Parathyroid adenoma (tissue), 2 donors: ENCODE measurements around the gene FITM2.

ENCODE experiments used
- H2AFZ ChIP-seq: fragments of 300-600 bp; sonication (generic); one replicate; pipeline ENCODE4 v1.7.0; 2017; ENCODE audit warnings: antibody characterized with exemption, mild to moderate bottlenecking
- H3K27ac ChIP-seq: fragments of 300-600 bp; sonication (generic); one replicate; pipeline ENCODE4 v1.7.0; 2017
- H3K27me3 ChIP-seq: fragments of 300-600 bp; sonication (generic); one replicate; pipeline ENCODE4 v1.7.0; 2017; ENCODE audit warnings: low read length; ENCODE audit not compliant: control insufficient read depth, insufficient read depth
- H3K36me3 ChIP-seq: fragments of 300-600 bp; sonication (generic); one replicate; pipeline ENCODE4 v1.7.0; 2017; ENCODE audit warnings: low read length; ENCODE audit not compliant: control insufficient read depth, insufficient read depth
- H3K4me1 ChIP-seq: fragments of 300-600 bp; sonication (generic); one replicate; pipeline ENCODE4 v1.7.0; 2017; ENCODE audit warnings: control low read depth
- H3K4me2 ChIP-seq: fragments of 300-600 bp; sonication (generic); one replicate; pipeline ENCODE4 v1.7.0; 2017; ENCODE audit warnings: low read length
- H3K4me3 ChIP-seq: fragments of 300-600 bp; sonication (generic); one replicate; pipeline ENCODE4 v1.7.0; 2017; ENCODE audit warnings: low read depth, low read length
- H3K79me2 ChIP-seq: fragments of 300-600 bp; sonication (generic); one replicate; pipeline ENCODE4 v1.7.0; 2017; ENCODE audit warnings: control low read depth
- H3K9ac ChIP-seq: fragments of 300-600 bp; sonication (generic); one replicate; pipeline ENCODE4 v1.7.0; 2017; ENCODE audit warnings: mild to moderate bottlenecking
- H3K9me3 ChIP-seq: fragments of 300-600 bp; sonication (generic); one replicate; pipeline ENCODE4 v1.7.0; 2017; ENCODE audit warnings: low read length; ENCODE audit not compliant: control insufficient read depth
- TF ChIP-seq, protein P1 (sequence below): fragments of 300-600 bp; sonication (generic); IDR thresholded peaks from one replicate; pipeline ENCODE4 v1.7.0; 2017; ENCODE audit warnings: antibody characterized with exemption, mild to moderate bottlenecking
- donor health status: primary hyperparathyroidism.

FITM2 gene

DNA sequence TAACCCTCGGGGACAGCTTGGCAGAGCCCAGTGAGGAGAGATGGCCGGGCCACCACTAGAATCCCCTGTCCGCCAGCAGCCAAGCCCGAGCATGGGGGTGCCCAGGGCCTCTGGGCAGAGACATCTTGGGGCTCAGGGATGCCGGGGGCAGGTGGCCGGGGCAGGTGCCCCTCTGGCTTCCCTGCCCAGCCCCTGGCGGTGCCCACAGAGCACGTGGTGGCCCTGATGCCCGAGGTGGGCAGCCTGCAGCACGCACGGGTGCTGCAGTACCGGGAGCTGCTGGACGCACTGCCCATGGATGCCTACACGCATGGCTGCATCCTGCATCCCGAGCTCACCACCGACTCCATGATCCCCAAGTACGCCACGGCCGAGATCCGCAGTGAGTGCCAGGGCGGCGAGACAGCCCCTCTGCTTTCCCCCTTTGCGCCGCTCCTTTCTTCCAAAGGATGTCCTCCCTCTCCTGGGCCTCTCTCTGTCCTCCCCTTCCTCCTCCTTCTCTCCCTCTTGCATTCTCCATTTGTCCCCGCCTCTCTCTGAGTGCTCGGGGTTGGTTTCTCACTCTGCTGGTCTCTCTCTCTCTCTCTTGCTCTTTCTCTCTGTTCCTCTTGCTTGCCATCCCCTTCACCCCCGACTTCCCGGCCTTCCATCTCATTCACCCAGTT is 52.6 kb downstream of the FITM2 start:
- TF ChIP-seq, protein P1, sequence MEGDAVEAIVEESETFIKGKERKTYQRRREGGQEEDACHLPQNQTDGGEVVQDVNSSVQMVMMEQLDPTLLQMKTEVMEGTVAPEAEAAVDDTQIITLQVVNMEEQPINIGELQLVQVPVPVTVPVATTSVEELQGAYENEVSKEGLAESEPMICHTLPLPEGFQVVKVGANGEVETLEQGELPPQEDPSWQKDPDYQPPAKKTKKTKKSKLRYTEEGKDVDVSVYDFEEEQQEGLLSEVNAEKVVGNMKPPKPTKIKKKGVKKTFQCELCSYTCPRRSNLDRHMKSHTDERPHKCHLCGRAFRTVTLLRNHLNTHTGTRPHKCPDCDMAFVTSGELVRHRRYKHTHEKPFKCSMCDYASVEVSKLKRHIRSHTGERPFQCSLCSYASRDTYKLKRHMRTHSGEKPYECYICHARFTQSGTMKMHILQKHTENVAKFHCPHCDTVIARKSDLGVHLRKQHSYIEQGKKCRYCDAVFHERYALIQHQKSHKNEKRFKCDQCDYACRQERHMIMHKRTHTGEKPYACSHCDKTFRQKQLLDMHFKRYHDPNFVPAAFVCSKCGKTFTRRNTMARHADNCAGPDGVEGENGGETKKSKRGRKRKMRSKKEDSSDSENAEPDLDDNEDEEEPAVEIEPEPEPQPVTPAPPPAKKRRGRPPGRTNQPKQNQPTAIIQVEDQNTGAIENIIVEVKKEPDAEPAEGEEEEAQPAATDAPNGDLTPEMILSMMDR, result no peak
- H3K4me3 ChIP-seq, result no peak overlapping the region
- H3K36me3 ChIP-seq, result no peaks in the 10 kb centered on the region
- H3K9me3 ChIP-seq, result no peaks in the 10 kb centered on the region
- H3K27ac ChIP-seq, result no peak overlapping the region
- peaks cover 27% of the 10 kb centered on the region for H3K79me2 ChIP-seq
- H3K27me3 ChIP-seq, result no peaks in the 10 kb centered on the region
- no peak overlapping the region for H3K9ac ChIP-seq
- no peak overlapping the region for H3K4me2 ChIP-seq
- no peak overlapping the region for H2AFZ ChIP-seq
- no peaks in the 10 kb centered on the region for H3K4me1 ChIP-seq

DNA sequence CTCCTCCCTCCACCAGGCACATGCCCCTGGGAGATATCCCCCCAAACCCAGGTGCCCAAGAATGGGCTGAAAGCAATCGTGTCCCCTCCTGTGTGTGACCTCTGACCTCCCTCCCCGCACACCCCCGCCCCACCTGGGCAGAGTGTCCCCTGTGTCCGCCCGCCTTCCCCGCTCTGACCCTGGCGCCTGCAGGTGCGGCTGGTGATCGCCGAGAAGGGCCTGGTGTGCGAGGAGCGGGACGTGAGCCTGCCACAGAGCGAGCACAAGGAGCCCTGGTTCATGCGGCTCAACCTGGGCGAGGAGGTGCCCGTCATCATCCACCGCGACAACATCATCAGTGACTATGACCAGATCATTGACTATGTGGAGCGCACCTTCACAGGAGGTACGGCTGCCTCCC is 54.0 kb downstream of the FITM2 start:
- TF ChIP-seq, protein P1, result no peak
- no peak overlapping the region for H3K4me3 ChIP-seq
- no peaks in the 10 kb centered on the region for H3K9me3 ChIP-seq
- H3K9ac ChIP-seq, result no peak overlapping the region
- H2AFZ ChIP-seq, result no peak overlapping the region
- no peak overlapping the region for H3K27ac ChIP-seq
- H3K27me3 ChIP-seq, result no peaks in the 10 kb centered on the region
- H3K4me1 ChIP-seq, result no peaks in the 10 kb centered on the region
- no peak overlapping the region for H3K4me2 ChIP-seq
- H3K79me2 ChIP-seq, result peaks cover 37% of the 10 kb centered on the region
- no peaks in the 10 kb centered on the region for H3K36me3 ChIP-seq

DNA sequence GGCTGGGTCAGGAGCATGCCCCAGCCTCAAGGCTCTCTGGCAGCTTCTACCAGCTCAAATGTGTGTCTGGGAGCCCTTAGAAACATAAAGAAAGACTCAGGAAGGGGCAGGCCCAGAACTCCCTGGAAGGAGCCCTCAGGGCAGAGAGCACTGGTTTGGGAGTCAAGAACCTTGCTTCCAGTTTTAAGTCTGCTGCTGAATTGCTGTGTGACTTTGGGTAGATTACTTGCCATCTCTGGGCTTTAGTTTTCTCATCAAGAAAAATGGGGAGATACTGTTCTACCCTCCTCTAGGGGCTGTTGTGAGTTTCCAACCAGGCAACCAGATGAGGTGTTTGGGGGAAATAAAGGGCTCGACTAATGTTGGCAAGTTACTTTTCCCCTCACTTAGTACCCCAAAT is 55.1 kb downstream of the FITM2 start:
- no peak overlapping the region for H3K4me3 ChIP-seq
- TF ChIP-seq, protein P1, result no peak
- H3K4me1 ChIP-seq, result no peaks in the 10 kb centered on the region
- H3K4me2 ChIP-seq, result no peak overlapping the region
- no peaks in the 10 kb centered on the region for H3K9me3 ChIP-seq
- H3K79me2 ChIP-seq, result peaks cover 38% of the 10 kb centered on the region
- no peaks in the 10 kb centered on the region for H3K27me3 ChIP-seq
- no peak overlapping the region for H2AFZ ChIP-seq
- no peak overlapping the region for H3K27ac ChIP-seq
- H3K36me3 ChIP-seq, result no peaks in the 10 kb centered on the region
- no peak overlapping the region for H3K9ac ChIP-seq

DNA sequence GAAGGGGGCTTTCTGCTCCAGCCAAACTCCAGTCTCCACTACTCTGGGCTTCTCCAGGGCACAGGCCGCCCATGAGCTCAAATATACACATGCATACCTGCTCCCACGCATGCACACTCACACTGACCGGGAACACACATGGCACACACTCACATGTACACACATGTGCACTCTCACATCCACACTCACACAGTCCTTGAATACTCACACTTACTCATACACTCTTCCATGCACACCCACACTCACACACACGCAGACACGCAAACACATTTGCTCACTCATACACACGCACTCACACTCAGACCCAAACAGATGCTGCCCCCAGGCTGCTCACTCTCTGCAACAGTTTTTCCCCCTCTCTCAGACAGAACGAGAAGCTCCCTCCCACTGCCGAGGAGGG is 56.9 kb downstream of the FITM2 start:
- no peaks in the 10 kb centered on the region for H3K36me3 ChIP-seq
- TF ChIP-seq, protein P1, result no peak
- H3K79me2 ChIP-seq, result peaks cover 43% of the 10 kb centered on the region
- H3K27ac ChIP-seq, result no peak overlapping the region
- H3K4me2 ChIP-seq, result no peak overlapping the region
- H3K4me3 ChIP-seq, result no peak overlapping the region
- H3K9me3 ChIP-seq, result no peaks in the 10 kb centered on the region
- no peak overlapping the region for H2AFZ ChIP-seq
- H3K9ac ChIP-seq, result no peak overlapping the region
- no peaks in the 10 kb centered on the region for H3K27me3 ChIP-seq
- no peaks in the 10 kb centered on the region for H3K4me1 ChIP-seq

DNA sequence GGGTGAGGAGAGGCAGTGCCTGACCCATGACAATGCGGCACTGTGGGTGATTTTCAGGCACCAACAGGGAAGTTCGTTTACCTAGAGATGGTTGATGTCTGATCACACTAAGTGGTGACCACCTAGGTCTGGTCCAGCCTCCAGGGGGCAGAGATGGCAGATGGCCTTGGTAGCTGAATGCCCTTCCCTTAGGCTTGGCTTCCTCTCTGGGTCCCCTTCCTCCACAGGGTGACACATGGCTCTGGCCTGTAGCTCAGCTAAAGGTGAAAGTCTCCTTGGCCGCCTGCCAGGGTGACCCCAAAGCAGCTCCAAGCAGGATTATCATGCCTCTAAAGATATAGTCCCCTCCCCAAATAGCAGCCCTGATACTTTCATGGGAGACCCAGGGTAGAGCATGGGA is 57.5 kb downstream of the FITM2 start:
- H3K4me3 ChIP-seq, result no peak overlapping the region

More for the DNA sequence above, 57.5 kb downstream of the FITM2 start:
- TF ChIP-seq, protein P1, result no peak
- H3K4me1 ChIP-seq, result no peaks in the 10 kb centered on the region
- H3K36me3 ChIP-seq, result no peaks in the 10 kb centered on the region
- H3K9ac ChIP-seq, result no peak overlapping the region
- H3K9me3 ChIP-seq, result no peaks in the 10 kb centered on the region
- no peak overlapping the region for H3K27ac ChIP-seq
- H3K79me2 ChIP-seq, result peaks cover 44% of the 10 kb centered on the region
- no peaks in the 10 kb centered on the region for H3K27me3 ChIP-seq
- no peak overlapping the region for H2AFZ ChIP-seq
- no peak overlapping the region for H3K4me2 ChIP-seq
